ENCODE measurements around the gene SPEF2.

The SPEF2 gene

GRCh38 chr5:35785601-35786085 lies 168.0 kb downstream of the SPEF2 start:
- DNase-seq: no peak

- no peak for DNase-seq
Observed at GRCh38 chr5:35788724-35789123, 171.1 kb downstream of the SPEF2 start.

GRCh38 chr5:35789732-35790456 lies 172.2 kb downstream of the SPEF2 start:
- DNase-seq: peak; percentile 56

- DNase-seq: no peak
Observed at GRCh38 chr5:35790457-35790822, 172.8 kb downstream of the SPEF2 start.

GRCh38 chr5:35794328-35794619 lies 176.6 kb downstream of the SPEF2 start:
- no peak for DNase-seq

- DNase-seq: no peak
Observed at GRCh38 chr5:35794684-35795375, 177.2 kb downstream of the SPEF2 start.

GRCh38 chr5:35799181-35799580 lies 181.5 kb downstream of the SPEF2 start:
- DNase-seq: no peak

GRCh38 chr5:35799753-35800152 lies 182.1 kb downstream of the SPEF2 start:
- DNase-seq: no peak

- peak; percentile 49 for DNase-seq
Observed at GRCh38 chr5:35803191-35803651, 185.6 kb downstream of the SPEF2 start.

GRCh38 chr5:35804201-35804653 lies 186.6 kb downstream of the SPEF2 start:
- DNase-seq: no peak

GRCh38 chr5:35804841-35805240 lies 187.2 kb downstream of the SPEF2 start:
- no peak for DNase-seq

- peak; percentile 59 for DNase-seq
Observed at GRCh38 chr5:35810601-35811000, 192.9 kb downstream of the SPEF2 start.

GRCh38 chr5:35811108-35811741 lies 193.6 kb downstream of the SPEF2 start:
- DNase-seq: peak; percentile 91

GRCh38 chr5:35813521-35813920 lies 195.9 kb downstream of the SPEF2 start:
- no peak for DNase-seq

- peak; percentile 74 for DNase-seq
Observed at GRCh38 chr5:35815089-35815936, 197.7 kb downstream of the SPEF2 start.

GRCh38 chr5:35816881-35817521 lies 199.3 kb downstream of the SPEF2 start:
- DNase-seq: peak; percentile 68

- no peak for DNase-seq
Observed at GRCh38 chr5:35819026-35819425, 201.4 kb downstream of the SPEF2 start.

GRCh38 chr5:35819668-35820067 lies 202.0 kb downstream of the SPEF2 start:
- DNase-seq: peak; percentile 44

- no peak for DNase-seq
Observed at GRCh38 chr5:35820735-35821134, 203.1 kb downstream of the SPEF2 start.

- DNase-seq: no peak
Observed at GRCh38 chr5:35821513-35821912, 203.8 kb downstream of the SPEF2 start.

- peak; percentile 67 for DNase-seq
Observed at GRCh38 chr5:35822511-35822910, 204.8 kb downstream of the SPEF2 start.

- no peak for DNase-seq
Observed at GRCh38 chr5:35823347-35824098, 205.9 kb downstream of the SPEF2 start.
